GM23248 (cell line): ENCODE data around the gene CELA2B. TPM values are rescaled to one million over a fixed set of nuclear protein-coding genes. Genes with fewer than 3 reads are reported as not detected.
"Not testable (repeated sequence)": the region's sequence is repeated elsewhere in the genome, so short reads cannot be mapped to it uniquely, and the experiment has no call there.

Source experiments
- DNase-seq: peaks from one replicate; pipeline ENCODE4 v3.0.0-alpha.2; 2015
- H2AFZ ChIP-seq: fragments of 200-600 bp; sonication (generic); 2 replicates; pipeline ENCODE4 v1.6.1; 2016; ENCODE audit warnings: antibody characterized with exemption
- H3F3A ChIP-seq: fragments of 200-600 bp; sonication (generic); 2 replicates; pipeline ENCODE4 v1.6.1; 2016; ENCODE audit warnings: mild to moderate bottlenecking, antibody characterized with exemption, mixed run types; ENCODE audit not compliant: insufficient read depth
- H3K27ac ChIP-seq: fragments of 200-600 bp; sonication (generic); 2 replicates; pipeline ENCODE4 v1.5.1; 2016; ENCODE audit warnings: mild to moderate bottlenecking
- H3K27me3 ChIP-seq: fragments of 200-600 bp; sonication (generic); replicated peaks from 2 replicates; pipeline ENCODE4 v1.6.1; 2016; ENCODE audit warnings: mild to moderate bottlenecking; ENCODE audit not compliant: insufficient read depth
- H3K36me3 ChIP-seq: fragments of 200-600 bp; sonication (generic); 2 replicates; pipeline ENCODE4 v1.6.1; 2016; ENCODE audit warnings: low read depth, mild to moderate bottlenecking
- H3K4me1 ChIP-seq: fragments of 200-600 bp; sonication (generic); 2 replicates; pipeline ENCODE4 v1.6.1; 2016; ENCODE audit warnings: mild to moderate bottlenecking; ENCODE audit not compliant: insufficient read depth
- H3K4me2 ChIP-seq: fragments of 200-600 bp; sonication (generic); one replicate; pipeline ENCODE4 v1.6.1; 2016; ENCODE audit warnings: mild to moderate bottlenecking; ENCODE audit not compliant: unreplicated experiment
- H3K4me3 ChIP-seq: fragments of 200-600 bp; sonication (generic); 2 replicates; pipeline ENCODE4 v1.5.1; 2016; ENCODE audit warnings: mild to moderate bottlenecking
- H3K79me2 ChIP-seq: fragments of 200-600 bp; sonication (generic); 2 replicates; pipeline ENCODE4 v1.6.1; 2016; ENCODE audit warnings: mild to moderate bottlenecking; ENCODE audit not compliant: insufficient read depth
- H3K9ac ChIP-seq: fragments of 200-600 bp; sonication (generic); 2 replicates; pipeline ENCODE4 v1.6.1; 2016; ENCODE audit warnings: mild to moderate bottlenecking
- H3K9me2 ChIP-seq: fragments of 200-600 bp; sonication (generic); 2 replicates; pipeline ENCODE4 v1.6.1; 2016; ENCODE audit warnings: mixed run types, mild to moderate bottlenecking, moderate library complexity; ENCODE audit not compliant: insufficient read depth
- H3K9me3 ChIP-seq: fragments of 200-600 bp; sonication (generic); one replicate; pipeline ENCODE4 v1.6.1; 2017; ENCODE audit warnings: low read depth
- H4K20me1 ChIP-seq: fragments of 200-600 bp; sonication (generic); 2 replicates; pipeline ENCODE4 v1.6.0; 2016; ENCODE audit not compliant: insufficient read depth
- EZH2 ChIP-seq: fragments of 200-600 bp; sonication (generic); IDR thresholded peaks from 2 replicates; pipeline ENCODE4 v1.6.1; 2018; ENCODE audit warnings: antibody characterized with exemption, mild to moderate bottlenecking; ENCODE audit not compliant: insufficient read depth, poor library complexity, severe bottlenecking
- EZH2phosphoT487 ChIP-seq: fragments of 200-600 bp; sonication (generic); IDR thresholded peaks from 2 replicates; pipeline ENCODE4 v1.6.1; 2018; ENCODE audit warnings: antibody characterized with exemption, moderate library complexity, mild to moderate bottlenecking, low read depth; ENCODE audit not compliant: insufficient read depth
- WGBS, 2 experiments: methylation state at CpG; one replicate each; pipeline ENCODE4 v1.1.6; 2015 to 2017; ENCODE audit warnings: low lambda C conversion rate in 2 of 2, low coverage in 1 of 2; ENCODE audit errors: missing lambda C conversion rate in 2 of 2; 5-methylcytosine and 5-hydroxymethylcytosine counted together
- in situ Hi-C: fragments of 300-500 bp; cut with MboI; formaldehyde crosslinking; loops from 2 replicates; pipeline ENCODE4 v1.15.0; 2020
- polyA plus RNA-seq: library from polyadenylated mRNA; unstranded; fragments of >200 nt; fragmentation: Nextera tagmentation; extraction: Ambion mirVana; gene quantifications from 2 replicates; pipeline ENCODE4 v1.2.1, GENCODE V29; 2016
- total RNA-seq: library from RNA; depleted of rRNA; stranded (reverse); fragments of >200 nt; shearing (Covaris generic); gene quantifications from 2 replicates; pipeline ENCODE4 v1.2.3, GENCODE V29; 2014

CELA2B gene
- total and polyA plus RNA-seq, 2 experiments from 2014 or later: not detected

GRCh38 chr1:15483971-15484370 is 8.1 kb downstream of the CELA2B start:
- no peaks in the 10 kb centered on the region for H3K27me3 ChIP-seq
- H3K4me1 ChIP-seq: no peaks in the 10 kb centered on the region
- DNase-seq: no peak
- H3K27ac ChIP-seq: no peak overlapping the region
- 62 to 77% methylated on average over 2 of the region's 2 CpGs for WGBS, 2 experiments
- H2AFZ ChIP-seq: no peak overlapping the region
- no peaks in the 10 kb centered on the region for H3K79me2 ChIP-seq
- no peaks in the 10 kb centered on the region for H3K9me2 ChIP-seq
- H3F3A ChIP-seq: no peaks in the 10 kb centered on the region
- H3K4me2 ChIP-seq: no peak overlapping the region
- no peaks in the 10 kb centered on the region for H3K36me3 ChIP-seq
- no peak overlapping the region for H3K9ac ChIP-seq
- no peaks in the 10 kb centered on the region for H4K20me1 ChIP-seq
- H3K9me3 ChIP-seq: no peaks in the 10 kb centered on the region
- no peak overlapping the region for H3K4me3 ChIP-seq
- TF ChIP-seq EZH2phosphoT487 (no peak), EZH2 (no peak)
- in situ Hi-C loops: no loop called here

GRCh38 chr1:15484443-15484842 is 8.5 kb downstream of the CELA2B start:
- H3K4me3 ChIP-seq, H4K20me1 ChIP-seq, H3K36me3 ChIP-seq, H3K4me2 ChIP-seq, H3F3A ChIP-seq, H3K79me2 ChIP-seq, DNase-seq, H3K9me3 ChIP-seq, H3K4me1 ChIP-seq, H3K27ac ChIP-seq, in situ Hi-C loops, H2AFZ ChIP-seq, H3K9ac ChIP-seq, H3K27me3 ChIP-seq, H3K9me2 ChIP-seq: not testable (repeated sequence)
- WGBS, 2 experiments: 87 to 90% methylated on average over 6 of the region's 6 CpGs

- no peak overlapping the region for H3K27ac ChIP-seq
- no peak for DNase-seq
- WGBS, 2 experiments: 82 to 91% methylated on average over 6 of the region's 6 CpGs
- no peaks in the 10 kb centered on the region for H3K79me2 ChIP-seq
- no peak for TF ChIP-seq EZH2phosphoT487
- no peak for TF ChIP-seq EZH2
- no peaks in the 10 kb centered on the region for H3K9me2 ChIP-seq
- H3K27me3 ChIP-seq: no peaks in the 10 kb centered on the region
- no peaks in the 10 kb centered on the region for H4K20me1 ChIP-seq
- no peaks in the 10 kb centered on the region for H3K36me3 ChIP-seq
- no peak overlapping the region for H2AFZ ChIP-seq
- in situ Hi-C loops: no loop called here
- H3K4me3 ChIP-seq: no peak overlapping the region
- no peaks in the 10 kb centered on the region for H3F3A ChIP-seq
- H3K9me3 ChIP-seq: no peaks in the 10 kb centered on the region
- H3K4me2 ChIP-seq: no peak overlapping the region
- H3K9ac ChIP-seq: no peak overlapping the region
- H3K4me1 ChIP-seq: no peaks in the 10 kb centered on the region
Observed at GRCh38 chr1:15485636-15486035, 9.7 kb downstream of the CELA2B start.

GRCh38 chr1:15486844-15487610 is 11.1 kb downstream of the CELA2B start:
- H3K9me3 ChIP-seq, H3K27ac ChIP-seq, H3K9ac ChIP-seq, H3F3A ChIP-seq, H2AFZ ChIP-seq, H3K4me3 ChIP-seq, H3K36me3 ChIP-seq, in situ Hi-C loops, DNase-seq, H3K79me2 ChIP-seq, H3K4me1 ChIP-seq, H3K9me2 ChIP-seq, H4K20me1 ChIP-seq, H3K27me3 ChIP-seq, H3K4me2 ChIP-seq: not testable (repeated sequence)
- 89 to 93% methylated on average over 17 of the region's 17 CpGs for WGBS, 2 experiments

GRCh38 chr1:15488371-15488770 is 12.5 kb downstream of the CELA2B start:
- TF ChIP-seq EZH2phosphoT487 (no peak), EZH2 (no peak)
- no peak overlapping the region for H2AFZ ChIP-seq
- H3K4me3 ChIP-seq: no peak overlapping the region
- no peaks in the 10 kb centered on the region for H3F3A ChIP-seq
- in situ Hi-C loops: no loop called here
- no peaks in the 10 kb centered on the region for H3K9me3 ChIP-seq
- no peak overlapping the region for H3K9ac ChIP-seq
- H3K79me2 ChIP-seq: no peaks in the 10 kb centered on the region
- H3K9me2 ChIP-seq: no peaks in the 10 kb centered on the region
- H4K20me1 ChIP-seq: no peaks in the 10 kb centered on the region
- no peaks in the 10 kb centered on the region for H3K36me3 ChIP-seq
- DNase-seq: no peak
- H3K4me1 ChIP-seq: no peaks in the 10 kb centered on the region
- H3K27ac ChIP-seq: no peak overlapping the region
- no peaks in the 10 kb centered on the region for H3K27me3 ChIP-seq
- H3K4me2 ChIP-seq: no peak overlapping the region
- 86% methylated on average over 3 of the region's 3 CpGs for WGBS, 2 experiments
